ENCODE data around the gene DNAJC8.

The DNAJC8 gene

DNA sequence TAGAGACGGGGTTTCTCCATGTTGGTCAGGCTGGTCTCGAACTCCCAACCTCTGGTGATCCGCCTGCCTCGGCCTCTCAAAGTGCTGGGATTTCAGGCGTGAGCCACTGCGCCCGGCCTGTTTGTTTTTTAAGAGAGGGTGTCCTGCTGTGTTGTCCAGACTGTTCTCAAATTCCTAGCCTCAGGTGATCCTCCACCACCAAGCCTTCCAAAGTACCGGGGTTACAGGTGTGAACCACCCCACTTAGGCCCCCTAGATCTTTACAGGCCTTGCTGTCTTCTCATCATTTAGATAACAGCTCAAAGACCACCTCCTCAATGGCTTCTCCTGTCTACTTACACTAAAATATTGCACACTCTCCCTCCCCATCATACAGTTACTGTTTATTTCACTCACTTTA is 32.7 kb upstream of the DNAJC8 start:
- Histone ChIP-seq H3K9ac (ENCODE audit: low read depth, low read length) (no peak overlapping the region), H3K9me3 (ENCODE audit: control insufficient read depth, insufficient read depth, low read length) (no peaks in the 10 kb centered on the region), H3K4me3 (ENCODE audit: low read depth, low read length) (no peak overlapping the region), H3K4me1 (ENCODE audit: control insufficient read depth, insufficient read depth, low read length) (peaks cover 33% of the 10 kb centered on the region), H3K27me3 (ENCODE audit: control insufficient read depth, insufficient read depth, low read length) (no peaks in the 10 kb centered on the region), H3K36me3 (ENCODE audit: control insufficient read depth, insufficient read depth, low read length) (no peaks in the 10 kb centered on the region)

GRCh38 chr1:28264897-28265296 is 32.1 kb upstream of the DNAJC8 start:
- H3K9ac ChIP-seq (ENCODE audit: low read depth, low read length) = no peak overlapping the region
- H3K4me1 ChIP-seq (ENCODE audit: control insufficient read depth, insufficient read depth, low read length) = peaks cover 33% of the 10 kb centered on the region
- H3K9me3 ChIP-seq (ENCODE audit: control insufficient read depth, insufficient read depth, low read length) = no peaks in the 10 kb centered on the region
- no peak overlapping the region for H3K4me3 ChIP-seq (ENCODE audit: low read depth, low read length)
- no peaks in the 10 kb centered on the region for H3K27me3 ChIP-seq (ENCODE audit: control insufficient read depth, insufficient read depth, low read length)
- H3K36me3 ChIP-seq (ENCODE audit: control insufficient read depth, insufficient read depth, low read length) = no peaks in the 10 kb centered on the region

GRCh38 chr1:28260803-28261174 is 28.0 kb upstream of the DNAJC8 start:
- Histone ChIP-seq H3K27me3 (ENCODE audit: control insufficient read depth, insufficient read depth, low read length) (no peaks in the 10 kb centered on the region), H3K36me3 (ENCODE audit: control insufficient read depth, insufficient read depth, low read length) (no peaks in the 10 kb centered on the region), H3K4me3 (ENCODE audit: low read depth, low read length) (peak overlapping the region; percentile 82), H3K9ac (ENCODE audit: low read depth, low read length) (peak overlapping the region; percentile 30), H3K4me1 (ENCODE audit: control insufficient read depth, insufficient read depth, low read length) (peaks cover 23% of the 10 kb centered on the region), H3K9me3 (ENCODE audit: control insufficient read depth, insufficient read depth, low read length) (no peaks in the 10 kb centered on the region)

- Histone ChIP-seq H3K27me3 (ENCODE audit: control insufficient read depth, insufficient read depth, low read length) (no peaks in the 10 kb centered on the region), H3K9ac (ENCODE audit: low read depth, low read length) (peak overlapping the region; percentile 93), H3K36me3 (ENCODE audit: control insufficient read depth, insufficient read depth, low read length) (no peaks in the 10 kb centered on the region), H3K4me3 (ENCODE audit: low read depth, low read length) (peak overlapping the region; percentile 82), H3K9me3 (ENCODE audit: control insufficient read depth, insufficient read depth, low read length) (no peaks in the 10 kb centered on the region), H3K4me1 (ENCODE audit: control insufficient read depth, insufficient read depth, low read length) (peaks cover 21% of the 10 kb centered on the region)
Measured at GRCh38 chr1:28259934-28260802, 27.3 kb upstream of the DNAJC8 start.

GRCh38 chr1:28259252-28259933 is 26.6 kb upstream of the DNAJC8 start, which contains the start of gene SESN2:
Gene SESN2 (plus strand): TSS chr1:28259518. CDS start chr1:28259848, 330 bp downstream.
- H3K27me3 ChIP-seq (ENCODE audit: control insufficient read depth, insufficient read depth, low read length) = no peaks in the 10 kb centered on the region
- no peaks in the 10 kb centered on the region for H3K9me3 ChIP-seq (ENCODE audit: control insufficient read depth, insufficient read depth, low read length)
- peaks cover 16% of the 10 kb centered on the region for H3K4me1 ChIP-seq (ENCODE audit: control insufficient read depth, insufficient read depth, low read length)
- peak within 1 kb of the TSS; percentile 82 for H3K4me3 ChIP-seq (ENCODE audit: low read depth, low read length)
- H3K36me3 ChIP-seq (ENCODE audit: control insufficient read depth, insufficient read depth, low read length) = no peaks in the 10 kb centered on the region
- peak within 1 kb of the TSS; percentile 93 for H3K9ac ChIP-seq (ENCODE audit: low read depth, low read length)

- Histone ChIP-seq H3K27me3 (ENCODE audit: control insufficient read depth, insufficient read depth, low read length) (no peaks in the 10 kb centered on the region), H3K4me1 (ENCODE audit: control insufficient read depth, insufficient read depth, low read length) (peaks cover 16% of the 10 kb centered on the region), H3K4me3 (ENCODE audit: low read depth, low read length) (peak overlapping the region; percentile 47), H3K9me3 (ENCODE audit: control insufficient read depth, insufficient read depth, low read length) (no peaks in the 10 kb centered on the region), H3K9ac (ENCODE audit: low read depth, low read length) (no peak overlapping the region), H3K36me3 (ENCODE audit: control insufficient read depth, insufficient read depth, low read length) (no peaks in the 10 kb centered on the region)
Measured at GRCh38 chr1:28258628-28259251, 25.9 kb upstream of the DNAJC8 start.

DNA sequence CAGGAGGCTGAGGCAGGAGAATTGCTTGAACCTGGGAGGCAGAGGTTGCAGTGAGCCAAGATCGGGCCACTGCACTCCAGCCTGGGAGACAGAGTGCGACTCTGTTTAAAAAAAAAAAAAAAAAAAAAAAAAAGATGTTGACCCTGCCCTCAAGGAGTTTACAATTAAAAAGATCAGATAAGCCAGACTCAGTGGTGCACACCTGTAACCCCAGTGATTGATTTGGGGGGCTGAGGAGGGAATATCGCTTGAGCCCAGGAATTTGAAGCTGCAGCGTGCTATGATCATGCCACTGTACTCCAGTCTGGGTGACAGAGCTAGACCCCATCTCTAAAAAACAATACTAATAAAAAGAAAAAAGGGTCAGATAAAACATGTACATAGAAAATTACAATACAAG is 24.9 kb upstream of the DNAJC8 start:
- Histone ChIP-seq H3K4me1 (ENCODE audit: control insufficient read depth, insufficient read depth, low read length) (peaks cover 11% of the 10 kb centered on the region), H3K9ac (ENCODE audit: low read depth, low read length) (no peak overlapping the region), H3K36me3 (ENCODE audit: control insufficient read depth, insufficient read depth, low read length) (no peaks in the 10 kb centered on the region), H3K27me3 (ENCODE audit: control insufficient read depth, insufficient read depth, low read length) (no peaks in the 10 kb centered on the region), H3K4me3 (ENCODE audit: low read depth, low read length) (no peak overlapping the region), H3K9me3 (ENCODE audit: control insufficient read depth, insufficient read depth, low read length) (no peaks in the 10 kb centered on the region)

DNA sequence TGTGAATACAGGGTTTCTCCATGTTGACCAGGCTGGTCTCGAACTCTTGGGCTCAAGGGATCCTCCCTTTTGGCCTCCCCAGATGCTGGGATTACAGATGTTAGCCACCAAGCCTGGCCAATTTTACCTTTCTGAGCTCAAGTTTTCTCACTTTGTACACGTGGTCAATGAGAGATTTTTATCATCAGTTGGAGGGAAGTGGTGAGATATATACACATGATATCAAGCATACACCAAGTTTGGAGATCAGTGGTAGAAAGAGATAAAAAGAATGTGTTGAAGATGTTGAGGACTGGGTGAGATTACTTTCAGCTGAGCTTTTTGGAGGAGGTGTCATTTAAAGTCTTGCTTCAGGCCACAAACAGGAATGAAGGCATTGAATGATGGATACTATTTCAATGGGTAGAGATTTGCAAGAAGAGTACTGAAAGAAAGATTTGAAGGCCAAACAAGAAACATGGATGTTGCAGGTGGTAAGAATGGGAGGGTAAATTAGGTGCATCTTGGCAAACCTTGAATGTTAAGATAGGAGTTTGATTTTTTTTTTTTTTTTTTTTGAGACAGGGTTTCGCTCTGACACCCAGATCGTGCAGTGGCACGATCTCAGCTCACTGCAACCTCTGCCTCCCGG is 23.5 kb upstream of the DNAJC8 start:
- H3K9ac ChIP-seq (ENCODE audit: low read depth, low read length) = no peak overlapping the region

GRCh38 chr1:28249866-28250295 is 17.1 kb upstream of the DNAJC8 start:
- Histone ChIP-seq H3K9ac (ENCODE audit: low read depth, low read length) (no peak overlapping the region), H3K27me3 (ENCODE audit: control insufficient read depth, insufficient read depth, low read length) (no peaks in the 10 kb centered on the region), H3K9me3 (ENCODE audit: control insufficient read depth, insufficient read depth, low read length) (no peaks in the 10 kb centered on the region), H3K4me1 (ENCODE audit: control insufficient read depth, insufficient read depth, low read length) (peaks cover 14% of the 10 kb centered on the region), H3K4me3 (ENCODE audit: low read depth, low read length) (no peak overlapping the region), H3K36me3 (ENCODE audit: control insufficient read depth, insufficient read depth, low read length) (no peaks in the 10 kb centered on the region)

More for the DNA sequence above, 23.5 kb upstream of the DNAJC8 start:
- Histone ChIP-seq H3K4me3 (ENCODE audit: low read depth, low read length) (no peak overlapping the region), H3K36me3 (ENCODE audit: control insufficient read depth, insufficient read depth, low read length) (no peaks in the 10 kb centered on the region), H3K27me3 (ENCODE audit: control insufficient read depth, insufficient read depth, low read length) (no peaks in the 10 kb centered on the region), H3K9me3 (ENCODE audit: control insufficient read depth, insufficient read depth, low read length) (no peaks in the 10 kb centered on the region), H3K4me1 (ENCODE audit: control insufficient read depth, insufficient read depth, low read length) (peaks cover 11% of the 10 kb centered on the region)

DNA sequence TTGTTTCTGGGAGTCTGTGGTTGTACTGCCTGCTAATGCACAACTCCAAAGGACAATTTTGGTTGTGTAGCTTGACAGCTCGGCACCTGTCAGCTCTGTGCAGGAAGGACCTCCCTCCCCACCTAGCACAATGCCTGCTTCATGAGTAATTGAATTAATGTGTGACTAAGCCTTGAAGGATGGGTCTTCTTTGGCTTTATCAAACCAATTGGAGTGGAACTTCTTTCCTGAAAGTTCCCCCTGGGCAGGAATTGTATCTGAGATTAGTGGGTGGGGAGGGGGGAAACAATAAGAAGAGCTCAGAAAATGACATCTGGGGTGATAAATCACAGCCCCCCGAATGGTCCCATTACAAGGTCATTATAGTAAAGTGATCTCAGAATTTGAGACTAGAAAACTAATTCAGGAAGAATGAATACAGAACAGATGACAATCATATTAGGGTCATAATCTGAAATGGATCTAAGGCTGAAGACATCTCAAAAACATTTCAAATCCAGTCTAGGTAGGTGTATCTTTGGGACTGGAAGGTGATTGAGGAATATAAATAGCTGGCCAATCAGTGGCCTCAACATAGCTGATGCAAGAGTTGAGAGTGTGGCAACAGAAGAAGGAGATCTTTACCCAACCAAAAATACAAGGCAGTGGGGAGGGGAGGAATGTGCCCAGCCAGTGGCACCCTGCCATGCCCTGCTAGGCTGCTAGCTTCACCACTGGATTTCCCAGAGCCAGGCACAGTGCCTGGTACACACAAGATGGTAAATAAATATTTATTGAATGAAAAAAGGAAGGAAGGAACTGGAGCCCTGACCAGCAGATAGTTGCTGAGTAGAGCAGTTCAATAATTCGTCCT is 16.4 kb upstream of the DNAJC8 start:
- H3K27me3 ChIP-seq (ENCODE audit: control insufficient read depth, insufficient read depth, low read length) = no peaks in the 10 kb centered on the region
- peaks cover 14% of the 10 kb centered on the region for H3K4me1 ChIP-seq (ENCODE audit: control insufficient read depth, insufficient read depth, low read length)
- no peak overlapping the region for H3K9ac ChIP-seq (ENCODE audit: low read depth, low read length)
- no peaks in the 10 kb centered on the region for H3K36me3 ChIP-seq (ENCODE audit: control insufficient read depth, insufficient read depth, low read length)
- H3K4me3 ChIP-seq (ENCODE audit: low read depth, low read length) = no peak overlapping the region
- no peaks in the 10 kb centered on the region for H3K9me3 ChIP-seq (ENCODE audit: control insufficient read depth, insufficient read depth, low read length)

Measured in iPS-15b (cell line).